ENCODE results near the gene SLC35F4.

Gene SLC35F4

DNA sequence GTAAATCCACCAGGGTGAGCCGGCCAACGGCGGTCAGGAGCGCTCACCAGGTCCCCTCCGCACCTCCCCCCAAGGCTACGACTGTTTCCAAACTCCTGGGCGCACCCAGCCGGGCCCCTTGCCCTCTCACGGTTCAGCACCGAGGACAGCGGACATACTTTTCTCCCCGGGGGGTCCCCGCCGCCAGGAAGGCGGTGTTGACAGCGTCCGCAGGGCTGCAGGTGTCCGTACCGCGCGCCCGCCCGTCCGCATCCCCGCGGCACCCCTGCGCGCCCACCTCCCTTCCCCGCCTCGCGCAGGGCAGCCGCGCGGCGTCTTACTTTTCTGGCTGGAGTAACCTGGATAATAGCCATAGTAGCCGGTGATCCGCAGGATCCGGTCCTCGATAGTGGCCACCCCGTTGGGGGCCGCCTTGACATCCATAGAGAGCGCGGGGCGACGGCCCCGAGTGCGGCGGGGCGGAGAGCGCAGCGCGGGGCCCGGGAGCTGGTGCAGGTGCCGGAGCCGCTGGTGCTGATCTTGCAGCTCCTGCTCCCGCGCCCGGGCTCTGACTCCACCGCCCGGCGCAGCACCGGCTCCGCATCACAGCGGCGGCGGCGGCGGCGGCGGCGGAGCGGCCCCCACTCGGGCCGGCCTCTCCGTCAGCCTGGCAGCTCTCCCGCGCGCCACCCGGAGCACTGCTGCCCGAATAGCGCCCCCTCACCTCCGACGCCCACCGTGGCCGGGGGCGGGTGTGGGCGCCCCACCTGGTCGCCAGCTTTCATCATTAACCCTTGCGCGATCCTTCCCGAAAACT is at the start of gene SLC35F4:
Gene SLC35F4, minus strand, starts transcription at position 690 of the 796 bp plus-strand sequence.
- H3K4me3 Mint-ChIP-seq: no peak within 1 kb of the TSS
- H3K27ac Mint-ChIP-seq: no peak within 1 kb of the TSS

DNA sequence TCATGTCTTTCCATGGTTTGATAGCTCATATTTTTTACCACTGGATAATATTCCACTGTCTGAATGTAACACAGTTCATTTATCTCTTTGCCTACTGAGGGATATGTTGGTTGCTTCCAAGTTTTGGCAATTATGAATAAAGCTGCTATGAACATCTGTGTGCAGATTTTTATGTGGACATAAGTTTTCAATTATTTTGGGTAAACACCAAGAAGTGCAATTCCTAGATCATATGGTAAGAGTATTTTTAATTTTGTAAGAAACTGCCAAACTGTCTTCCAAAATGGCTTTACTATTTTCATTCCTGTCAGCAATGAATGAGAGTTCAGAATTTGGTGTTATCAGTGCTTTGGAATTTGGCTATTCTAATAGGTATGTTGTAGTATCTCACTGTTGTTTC is 43.7 kb upstream of the SLC35F4 start:
- H3K4me3 Mint-ChIP-seq: no peak overlapping the region
- no peaks in the 10 kb centered on the region for H3K36me3 Mint-ChIP-seq (ENCODE audit: low read depth)
- H3K9me3 Mint-ChIP-seq: peaks cover 3% of the 10 kb centered on the region
- no peaks in the 10 kb centered on the region for H3K4me1 Mint-ChIP-seq (ENCODE audit: low read depth)
- no peak overlapping the region for H3K27ac Mint-ChIP-seq
- DNase-seq: no peak
- H3K27me3 Mint-ChIP-seq: peaks cover 2% of the 10 kb centered on the region

More for the DNA sequence above, at the start of gene SLC35F4:
- no peak for DNase-seq
- peaks cover 32% of the 10 kb centered on the region for H3K27me3 Mint-ChIP-seq
- no peaks in the 10 kb centered on the region for H3K9me3 Mint-ChIP-seq
- H3K4me1 Mint-ChIP-seq (ENCODE audit: low read depth): no peaks in the 10 kb centered on the region
- H3K36me3 Mint-ChIP-seq (ENCODE audit: low read depth): no peaks in the 10 kb centered on the region

GRCh38 chr14:57903954-57904353 is 38.1 kb upstream of the SLC35F4 start:
- Mint-ChIP-seq H3K4me1 (ENCODE audit: low read depth) (no peaks in the 10 kb centered on the region), H3K27ac (no peak overlapping the region), H3K36me3 (ENCODE audit: low read depth) (no peaks in the 10 kb centered on the region), H3K4me3 (no peak overlapping the region), H3K9me3 (no peaks in the 10 kb centered on the region), H3K27me3 (peaks cover 5% of the 10 kb centered on the region)
- no peak for DNase-seq

DNA sequence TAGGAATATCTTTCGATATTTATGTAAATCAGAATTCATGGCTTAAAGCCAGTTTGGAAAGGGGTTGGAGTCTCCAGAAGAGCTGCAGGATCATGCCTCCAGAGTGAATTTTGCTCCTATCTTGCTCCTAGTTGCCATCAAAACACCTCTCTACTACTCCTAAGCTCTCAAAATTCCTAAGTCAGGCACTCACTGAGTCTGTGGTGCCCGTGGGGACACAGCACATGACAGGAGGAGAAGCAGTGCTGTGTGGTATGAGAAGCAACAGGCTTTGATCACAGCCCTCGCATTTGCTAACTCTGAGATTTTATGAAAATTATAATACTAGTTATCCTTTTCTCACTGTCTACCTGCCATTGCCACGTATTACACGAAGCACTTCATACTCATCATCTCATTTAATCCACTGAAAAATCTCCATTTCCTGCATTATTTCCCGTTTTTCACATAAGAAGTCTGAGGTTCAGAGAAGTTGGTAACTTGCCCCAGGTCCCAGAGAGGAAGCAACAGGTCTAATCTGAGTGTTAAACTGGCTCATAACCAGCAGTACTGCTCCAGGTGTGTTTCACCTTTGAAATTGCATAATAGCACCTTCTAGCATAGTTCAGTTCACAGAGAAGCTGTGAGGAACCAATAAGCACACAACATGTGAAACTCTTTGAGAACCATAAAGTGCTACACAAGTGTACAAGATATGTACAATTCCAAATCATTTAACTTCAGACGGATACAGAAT is 33.1 kb upstream of the SLC35F4 start:
- no peaks in the 10 kb centered on the region for H3K4me1 Mint-ChIP-seq (ENCODE audit: low read depth)
- no peaks in the 10 kb centered on the region for H3K9me3 Mint-ChIP-seq
- no peak overlapping the region for H3K27ac Mint-ChIP-seq
- H3K4me3 Mint-ChIP-seq: no peak overlapping the region
- peaks cover 11% of the 10 kb centered on the region for H3K27me3 Mint-ChIP-seq
- no peaks in the 10 kb centered on the region for H3K36me3 Mint-ChIP-seq (ENCODE audit: low read depth)
- no peak for DNase-seq

GRCh38 chr14:57897144-57897748 is 31.4 kb upstream of the SLC35F4 start:
- no peak for DNase-seq
- no peaks in the 10 kb centered on the region for H3K4me1 Mint-ChIP-seq (ENCODE audit: low read depth)

DNA sequence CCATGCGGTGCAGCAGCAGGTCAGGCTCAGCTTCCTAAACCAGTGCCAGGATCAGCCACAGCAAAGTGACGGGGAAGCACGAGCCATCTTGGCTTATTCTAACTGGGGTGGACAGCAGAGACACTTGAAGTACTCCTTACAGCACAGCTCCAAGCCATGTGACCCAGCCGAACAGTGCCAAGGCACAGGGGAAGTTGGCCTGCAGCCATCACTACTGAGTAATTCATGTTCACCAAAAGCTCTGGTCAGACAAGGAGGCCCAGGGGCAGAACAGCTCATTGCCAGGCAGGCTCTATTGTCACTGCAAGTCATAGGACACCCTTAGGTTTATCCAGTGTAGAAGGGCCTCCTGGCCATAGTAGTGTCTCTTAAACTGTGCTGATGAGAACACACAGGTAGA is 23.4 kb upstream of the SLC35F4 start:
- no peaks in the 10 kb centered on the region for H3K4me1 Mint-ChIP-seq (ENCODE audit: low read depth)
- no peak for DNase-seq
- H3K27ac Mint-ChIP-seq: no peak overlapping the region
- no peaks in the 10 kb centered on the region for H3K9me3 Mint-ChIP-seq
- no peaks in the 10 kb centered on the region for H3K27me3 Mint-ChIP-seq
- H3K36me3 Mint-ChIP-seq (ENCODE audit: low read depth): no peaks in the 10 kb centered on the region
- no peak overlapping the region for H3K4me3 Mint-ChIP-seq

More at GRCh38 chr14:57897144-57897748, 31.4 kb upstream of the SLC35F4 start:
- peaks cover 11% of the 10 kb centered on the region for H3K27me3 Mint-ChIP-seq
- H3K4me3 Mint-ChIP-seq: no peak overlapping the region
- H3K9me3 Mint-ChIP-seq: no peaks in the 10 kb centered on the region
- no peaks in the 10 kb centered on the region for H3K36me3 Mint-ChIP-seq (ENCODE audit: low read depth)
- no peak overlapping the region for H3K27ac Mint-ChIP-seq

- H3K9me3 Mint-ChIP-seq: no peaks in the 10 kb centered on the region
- no peaks in the 10 kb centered on the region for H3K4me1 Mint-ChIP-seq (ENCODE audit: low read depth)
- peaks cover 13% of the 10 kb centered on the region for H3K27me3 Mint-ChIP-seq
- H3K36me3 Mint-ChIP-seq (ENCODE audit: low read depth): no peaks in the 10 kb centered on the region
- H3K27ac Mint-ChIP-seq: no peak overlapping the region
- DNase-seq: no peak
- H3K4me3 Mint-ChIP-seq: no peak overlapping the region
Measured at GRCh38 chr14:57884175-57884574, 18.3 kb upstream of the SLC35F4 start.

- H3K4me1 Mint-ChIP-seq (ENCODE audit: low read depth): no peaks in the 10 kb centered on the region
Measured at GRCh38 chr14:57883061-57883460, 17.2 kb upstream of the SLC35F4 start.

GRCh38 chr14:57879516-57879915 is 13.6 kb upstream of the SLC35F4 start:
- Mint-ChIP-seq H3K4me1 (ENCODE audit: low read depth) (no peaks in the 10 kb centered on the region), H3K27me3 (peaks cover 13% of the 10 kb centered on the region), H3K4me3 (no peak overlapping the region), H3K9me3 (peaks cover 7% of the 10 kb centered on the region), H3K27ac (no peak overlapping the region), H3K36me3 (ENCODE audit: low read depth) (no peaks in the 10 kb centered on the region)
- DNase-seq: no peak

More at GRCh38 chr14:57883061-57883460, 17.2 kb upstream of the SLC35F4 start:
- Mint-ChIP-seq H3K27me3 (peaks cover 13% of the 10 kb centered on the region), H3K4me3 (no peak overlapping the region), H3K27ac (no peak overlapping the region), H3K36me3 (ENCODE audit: low read depth) (no peaks in the 10 kb centered on the region), H3K9me3 (peaks cover 5% of the 10 kb centered on the region)
- DNase-seq: no peak

- DNase-seq: no peak
- no peaks in the 10 kb centered on the region for H3K36me3 Mint-ChIP-seq (ENCODE audit: low read depth)
- no peak overlapping the region for H3K27ac Mint-ChIP-seq
- H3K4me1 Mint-ChIP-seq (ENCODE audit: low read depth): no peaks in the 10 kb centered on the region
- H3K27me3 Mint-ChIP-seq: peaks cover 6% of the 10 kb centered on the region
- no peak overlapping the region for H3K4me3 Mint-ChIP-seq
- H3K9me3 Mint-ChIP-seq: peaks cover 7% of the 10 kb centered on the region
Measured at GRCh38 chr14:57875985-57876384, 10.1 kb upstream of the SLC35F4 start.

DNA sequence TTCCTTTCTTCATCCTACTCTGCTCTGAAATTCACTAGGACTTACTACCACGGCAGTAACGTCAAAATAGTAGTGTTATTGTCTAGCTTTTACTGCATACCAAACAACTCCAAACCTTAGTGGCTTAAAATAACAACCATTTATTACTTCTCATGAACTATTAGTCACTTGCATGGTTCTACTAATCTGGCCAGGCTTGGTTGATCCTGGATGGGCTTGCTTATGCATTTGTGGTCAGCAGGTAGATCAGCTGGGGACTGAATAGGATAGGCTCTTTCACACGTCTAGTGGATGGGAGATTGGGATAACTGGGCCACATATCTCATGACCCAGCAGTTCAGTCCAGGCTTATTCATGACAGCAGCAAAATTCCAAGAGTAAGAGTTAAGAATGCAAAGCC is 9.4 kb upstream of the SLC35F4 start:
- Mint-ChIP-seq H3K4me1 (ENCODE audit: low read depth) (no peaks in the 10 kb centered on the region), H3K9me3 (peaks cover 7% of the 10 kb centered on the region), H3K27ac (no peak overlapping the region), H3K36me3 (ENCODE audit: low read depth) (no peaks in the 10 kb centered on the region), H3K27me3 (peaks cover 4% of the 10 kb centered on the region), H3K4me3 (no peak overlapping the region)
- no peak for DNase-seq

GRCh38 chr14:57871459-57872080 is 5.7 kb upstream of the SLC35F4 start:
- no peak for DNase-seq
- H3K4me3 Mint-ChIP-seq: no peak overlapping the region
- H3K36me3 Mint-ChIP-seq (ENCODE audit: low read depth): no peaks in the 10 kb centered on the region
- H3K4me1 Mint-ChIP-seq (ENCODE audit: low read depth): no peaks in the 10 kb centered on the region
- H3K9me3 Mint-ChIP-seq: no peaks in the 10 kb centered on the region
- H3K27me3 Mint-ChIP-seq: peaks cover 11% of the 10 kb centered on the region
- no peak overlapping the region for H3K27ac Mint-ChIP-seq

DNA sequence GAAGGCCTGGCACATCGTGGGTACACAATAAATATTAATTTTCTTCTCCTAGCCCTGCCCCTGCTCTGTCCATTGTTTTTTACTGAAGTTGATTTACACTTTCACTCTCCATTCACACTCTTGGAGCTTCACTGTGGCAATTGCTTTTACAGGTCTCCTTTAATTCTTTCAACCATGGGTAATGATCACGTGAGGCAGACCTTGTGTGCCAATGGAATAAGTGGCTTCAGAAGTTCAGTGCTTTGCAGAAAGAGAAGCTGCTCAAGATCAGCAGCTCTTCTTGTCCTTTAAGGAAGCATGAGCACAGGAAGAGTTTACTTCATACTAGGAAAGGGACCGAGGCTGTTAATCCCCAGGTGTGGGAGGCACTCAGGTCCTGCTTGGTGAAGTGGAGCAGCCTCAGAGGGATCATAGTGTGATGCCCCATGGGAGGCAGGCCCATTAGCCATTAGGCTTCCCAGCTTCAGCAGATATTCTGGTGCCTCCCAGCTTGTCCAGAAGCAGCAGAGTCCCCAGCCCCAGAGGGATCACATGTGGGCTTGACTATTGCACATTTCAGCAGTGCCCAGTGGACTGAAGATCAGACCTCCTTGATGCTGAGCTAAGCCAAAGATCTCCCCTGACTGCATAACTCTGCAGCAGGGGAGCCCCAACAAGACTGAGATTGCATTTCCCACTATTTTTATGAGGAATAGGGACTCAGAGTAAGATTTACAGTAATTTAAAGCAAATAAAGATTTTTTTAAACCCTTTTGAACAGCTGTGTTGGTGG is 5.0 kb upstream of the SLC35F4 start:
- Mint-ChIP-seq H3K36me3 (ENCODE audit: low read depth) (no peaks in the 10 kb centered on the region), H3K9me3 (no peaks in the 10 kb centered on the region)

GRCh38 chr14:57869617-57870016 is 3.7 kb upstream of the SLC35F4 start:
- Mint-ChIP-seq H3K27me3 (peaks cover 20% of the 10 kb centered on the region), H3K4me3 (no peak overlapping the region), H3K27ac (no peak overlapping the region), H3K4me1 (ENCODE audit: low read depth) (no peaks in the 10 kb centered on the region), H3K9me3 (no peaks in the 10 kb centered on the region), H3K36me3 (ENCODE audit: low read depth) (no peaks in the 10 kb centered on the region)
- no peak for DNase-seq

More for the DNA sequence above, 5.0 kb upstream of the SLC35F4 start:
- Mint-ChIP-seq H3K4me1 (ENCODE audit: low read depth) (no peaks in the 10 kb centered on the region), H3K27me3 (peaks cover 17% of the 10 kb centered on the region), H3K27ac (no peak overlapping the region), H3K4me3 (no peak overlapping the region)
- no peak for DNase-seq
